Parietal lobe (tissue), 1 donor: Measurements from ENCODE around the gene FBXL4. TPM values are rescaled to one million over a fixed set of nuclear protein-coding genes. Genes with fewer than 3 reads are reported as not detected.

Source experiments
- total RNA-seq: library from RNA; depleted of rRNA; stranded (reverse); fragments of >200 nt; gene quantifications from one replicate; pipeline ENCODE4 v1.2.3, GENCODE V29; 2014

The FBXL4 gene
- 32.6 TPM for total RNA-seq

GRCh38 chr6:98947411-98948292, at the start of gene FBXL4:
Gene FBXL4 (minus strand): TSS chr6:98947946. CDS start chr6:98926988, 20,958 bp downstream.

DNA sequence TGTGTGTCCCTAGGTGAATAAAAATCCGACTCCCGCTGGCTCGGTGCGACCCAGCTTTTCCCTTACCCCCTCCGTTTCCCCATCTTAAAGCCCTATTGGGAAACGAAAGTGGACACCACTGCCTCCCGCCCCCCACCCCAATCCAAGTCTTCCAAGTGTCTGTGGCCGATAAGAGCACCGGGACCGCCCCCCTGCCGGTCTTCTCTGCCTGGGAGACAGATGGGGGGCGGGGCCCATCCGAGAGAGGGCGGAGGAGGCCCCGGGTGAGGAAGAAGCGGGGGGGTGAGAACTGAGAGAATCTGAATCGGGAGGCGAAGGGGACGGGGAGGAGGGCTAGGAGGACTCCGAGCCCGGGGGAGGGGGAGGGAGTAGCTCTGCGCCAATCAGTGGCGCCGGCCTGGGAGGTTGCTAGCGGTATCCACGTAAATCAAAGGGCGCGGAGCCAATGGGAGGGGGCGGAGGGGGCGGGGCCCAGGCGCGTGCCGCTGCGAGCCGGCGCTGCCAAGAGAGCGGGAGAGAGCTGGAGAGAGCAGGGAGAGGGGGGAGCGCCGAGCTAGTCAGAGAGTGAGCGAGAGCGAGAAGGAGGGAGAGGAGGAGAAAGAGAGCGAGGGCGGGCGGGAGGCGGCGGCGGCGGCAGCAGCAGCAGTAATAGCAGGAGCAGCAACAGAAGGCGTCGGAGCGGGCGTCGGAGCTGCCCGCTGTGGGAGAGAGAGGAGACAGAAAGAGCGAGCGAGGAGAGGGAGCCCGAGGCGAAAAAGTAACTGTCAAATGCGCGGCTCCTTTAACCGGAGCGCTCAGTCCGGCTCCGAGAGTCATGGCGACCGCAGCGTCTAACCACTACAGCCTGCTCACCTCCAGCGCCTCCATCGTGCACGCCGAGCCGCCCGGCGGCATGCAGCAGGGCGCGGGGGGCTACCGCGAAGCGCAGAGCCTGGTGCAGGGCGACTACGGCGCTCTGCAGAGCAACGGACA, 113.4 kb downstream of the FBXL4 start, which contains the start of gene POU3F2:
Gene POU3F2 (plus strand): TSS at position 515 of the 972 bp plus-strand sequence. CDS start 300 bp downstream, at position 815.

Other genes starting within 250 kb of the FBXL4 start
- 162 TPM for gene POU3F2, start 113.4 kb downstream of the FBXL4 start, total RNA-seq